Measurements from ENCODE around the gene TDRD12. TPM values are rescaled to one million over a fixed set of nuclear protein-coding genes. Genes with fewer than 3 reads are reported as not detected.

TDRD12 gene
- total RNA-seq, 1 experiment from 2014 or later, result 0.33 TPM

GRCh38 chr19:32749361-32749760 lies 29.8 kb downstream of the TDRD12 start:
- Histone ChIP-seq H3K36me3 (ENCODE audit: control insufficient read depth, insufficient read depth, low read length) (no peaks in the 10 kb centered on the region), H3K4me1 (ENCODE audit: control insufficient read depth, insufficient read depth, low read length) (no peaks in the 10 kb centered on the region), H3K9me3 (ENCODE audit: control insufficient read depth, insufficient read depth, low read depth, low read length) (no peaks in the 10 kb centered on the region), H3K27me3 (ENCODE audit: control insufficient read depth, insufficient read depth, low read length) (no peaks in the 10 kb centered on the region; the same call in 1 of the 2 replicates), H3K27ac (ENCODE audit: low read length) (no peak overlapping the region), H3K4me3 (ENCODE audit: low read depth in 2 of 2, low read length in 2 of 2) (no peak overlapping the region)
- ChIA-PET CTCF (no interaction called here), POLR2A (no interaction called here)
- ATAC-seq (no peak), DNase-seq (ENCODE audit: low read depth, low spot score) (no peak)
- intact Hi-C loops (cut with micrococcal nuclease; ENCODE audit: unreplicated experiment), result no loop called here
- TF ChIP-seq CTCF (IDR thresholded peaks at IDR 0.05) (no peak), REST (IDR thresholded peaks at IDR 0.05; ENCODE audit: insufficient read depth in 1 of 2, low read depth in 2 of 2, low read length in 1 of 2) (no peak), TCF7L2 (IDR thresholded peaks at IDR 0.05; ENCODE audit: low read depth, low read length) (no peak), POLR2AphosphoS5 (IDR thresholded peaks at IDR 0.05; ENCODE audit: low read depth, low read length) (no peak), SIN3A (IDR thresholded peaks at IDR 0.05; ENCODE audit: borderline replicate concordance, insufficient read depth, low read depth, low read length) (no peak)
- in situ Hi-C loops (cut with HindIII; ENCODE audit: low pct_unique_long_range_greater_than_20kb, low sequenced_read_pairs), result no loop called here
- no TSS peak for BruUV-seq (replicated peaks)

DNA sequence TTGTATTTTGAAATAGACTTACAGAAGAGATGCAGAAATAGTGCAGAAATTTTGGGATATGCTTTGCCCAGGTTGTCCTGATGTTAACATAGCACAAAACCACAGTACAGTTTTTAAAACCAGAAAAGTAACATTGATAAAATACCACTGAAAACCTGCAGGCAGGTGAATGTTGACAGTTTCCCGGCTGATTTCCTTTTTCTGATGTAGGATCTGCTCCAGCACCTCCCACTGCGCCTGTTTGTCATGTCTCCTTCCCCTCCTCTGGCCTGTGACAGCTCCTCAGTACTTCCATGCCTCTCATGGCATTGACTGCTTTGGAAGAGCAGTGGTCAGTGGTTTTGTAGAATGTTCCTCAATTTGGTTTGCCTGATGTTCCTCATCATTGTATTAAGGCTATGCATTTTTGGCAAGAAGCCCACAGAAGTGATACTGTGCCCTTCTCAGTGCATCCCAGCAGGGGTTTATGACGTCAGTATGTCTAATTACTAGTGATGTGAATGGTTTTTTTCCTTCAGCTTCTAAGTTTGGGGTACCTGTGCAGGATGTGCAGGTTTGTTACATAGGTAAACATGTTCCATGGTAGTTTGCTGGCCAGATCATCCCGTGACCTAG lies 31.0 kb downstream of the TDRD12 start:
- H3K27ac ChIP-seq (ENCODE audit: low read length), result no peak overlapping the region
- ATAC-seq (no peak), DNase-seq (ENCODE audit: low read depth, low spot score) (no peak)
- no peak overlapping the region for H3K4me3 ChIP-seq (ENCODE audit: low read depth in 2 of 2, low read length in 2 of 2)
- no TSS peak for BruUV-seq (replicated peaks)
- TF ChIP-seq TCF7L2 (IDR thresholded peaks at IDR 0.05; ENCODE audit: low read depth, low read length), result no peak
- no peak for TF ChIP-seq POLR2AphosphoS5 (IDR thresholded peaks at IDR 0.05; ENCODE audit: low read depth, low read length)
- H3K27me3 ChIP-seq (ENCODE audit: control insufficient read depth, insufficient read depth, low read length), result no peaks in the 10 kb centered on the region; the same call in 1 of the 2 replicates
- no peaks in the 10 kb centered on the region for H3K9me3 ChIP-seq (ENCODE audit: control insufficient read depth, insufficient read depth, low read depth, low read length)
- in situ Hi-C loops (cut with HindIII; ENCODE audit: low pct_unique_long_range_greater_than_20kb, low sequenced_read_pairs) (no loop called here), intact Hi-C loops (cut with micrococcal nuclease; ENCODE audit: unreplicated experiment) (no loop called here)
- no peaks in the 10 kb centered on the region for H3K4me1 ChIP-seq (ENCODE audit: control insufficient read depth, insufficient read depth, low read length)
- ChIA-PET POLR2A (no interaction called here), CTCF (no interaction called here)
- no peaks in the 10 kb centered on the region for H3K36me3 ChIP-seq (ENCODE audit: control insufficient read depth, insufficient read depth, low read length)

DNA sequence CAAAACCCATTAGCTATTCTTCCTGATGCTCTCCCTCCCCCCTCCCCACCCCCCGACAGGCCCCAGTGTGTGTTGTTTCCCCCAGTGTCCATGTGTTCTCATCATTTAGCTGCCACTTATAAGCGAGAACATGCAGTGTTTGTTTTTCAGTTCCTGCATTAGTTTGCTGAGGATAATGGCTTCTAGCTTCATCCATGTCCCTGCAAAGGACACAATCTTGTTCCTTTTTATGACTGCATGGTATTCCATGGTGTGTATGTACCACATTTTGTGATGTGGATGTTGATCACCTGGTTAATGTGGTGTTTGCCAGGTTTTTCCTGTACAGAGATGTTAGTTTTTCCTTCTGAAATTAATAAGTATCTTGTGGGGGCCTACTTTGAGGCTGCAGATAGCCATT lies 31.5 kb downstream of the TDRD12 start:
- Histone ChIP-seq H3K9me3 (ENCODE audit: control insufficient read depth, insufficient read depth, low read depth, low read length) (no peaks in the 10 kb centered on the region), H3K36me3 (ENCODE audit: control insufficient read depth, insufficient read depth, low read length) (no peaks in the 10 kb centered on the region), H3K27ac (ENCODE audit: low read length) (no peak overlapping the region), H3K27me3 (ENCODE audit: control insufficient read depth, insufficient read depth, low read length) (no peaks in the 10 kb centered on the region; the same call in 1 of the 2 replicates), H3K4me3 (ENCODE audit: low read depth in 2 of 2, low read length in 2 of 2) (no peak overlapping the region), H3K4me1 (ENCODE audit: control insufficient read depth, insufficient read depth, low read length) (no peaks in the 10 kb centered on the region)
- no TSS peak for BruUV-seq (replicated peaks)
- in situ Hi-C loops (cut with HindIII; ENCODE audit: low pct_unique_long_range_greater_than_20kb, low sequenced_read_pairs) (no loop called here), intact Hi-C loops (cut with micrococcal nuclease; ENCODE audit: unreplicated experiment) (no loop called here)
- ChIA-PET CTCF (no interaction called here), POLR2A (no interaction called here)
- ATAC-seq, result no peak
- TF ChIP-seq POLR2AphosphoS5 (IDR thresholded peaks at IDR 0.05; ENCODE audit: low read depth, low read length), result no peak
- TF ChIP-seq REST (IDR thresholded peaks at IDR 0.05; ENCODE audit: insufficient read depth in 1 of 2, low read depth in 2 of 2, low read length in 1 of 2), result no peak
- no peak for TF ChIP-seq CTCF (IDR thresholded peaks at IDR 0.05)
- TF ChIP-seq TCF7L2 (IDR thresholded peaks at IDR 0.05; ENCODE audit: low read depth, low read length), result no peak
- no peak for TF ChIP-seq SIN3A (IDR thresholded peaks at IDR 0.05; ENCODE audit: borderline replicate concordance, insufficient read depth, low read depth, low read length)
- no peak for DNase-seq (ENCODE audit: low read depth, low spot score)

Measured in Panc1 (cell line).